Anterior cingulate cortex (tissue), 58 donors: Measurements from ENCODE around the gene USP34.

Experiments
- DNase-seq, 58 donors: peaks; one replicate each; lab custom pipeline; 2025; lab: John Stamatoyannopoulos, UW

USP34 gene

GRCh38 chr2:61377046-61377445 lies 93.8 kb downstream of the USP34 start:
- DNase-seq: no peak

DNA sequence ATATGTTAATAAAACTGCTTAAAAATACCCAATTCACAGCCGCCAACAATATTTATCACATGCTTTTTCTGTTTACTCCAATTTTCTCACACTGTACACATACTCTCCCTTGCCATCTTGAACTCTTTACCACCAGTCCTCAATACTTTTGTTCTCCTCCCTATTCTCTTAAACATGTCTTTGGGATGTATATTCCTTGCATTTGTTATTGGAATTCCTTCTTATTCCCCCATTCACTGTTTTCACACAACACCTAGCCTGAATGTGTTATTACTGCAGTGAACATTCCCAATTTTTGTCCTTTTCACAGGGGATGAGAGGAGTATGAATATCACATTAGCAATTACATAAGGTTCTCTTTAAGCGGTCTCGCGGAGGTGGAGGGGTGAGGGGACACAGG lies 94.7 kb downstream of the USP34 start:
- no peak for DNase-seq

DNA sequence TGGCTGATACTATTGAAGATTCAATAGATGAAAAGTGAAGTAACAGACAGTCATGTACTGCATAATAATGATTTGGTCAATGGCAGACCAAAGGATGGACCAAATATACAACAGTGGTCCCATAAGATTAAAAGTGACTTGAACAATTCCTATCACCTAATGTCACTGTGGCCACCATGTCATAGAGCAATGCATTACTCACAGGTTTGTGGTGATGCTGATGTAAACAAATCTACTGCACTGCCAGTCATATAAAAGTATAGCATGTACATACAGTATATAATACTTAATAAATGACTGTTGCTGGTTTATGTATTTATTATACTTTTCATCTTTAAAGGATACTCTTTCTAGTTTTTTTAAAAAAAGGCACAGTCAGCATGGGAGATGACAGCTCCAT lies 99.9 kb downstream of the USP34 start:
- DNase-seq: no peak

DNA sequence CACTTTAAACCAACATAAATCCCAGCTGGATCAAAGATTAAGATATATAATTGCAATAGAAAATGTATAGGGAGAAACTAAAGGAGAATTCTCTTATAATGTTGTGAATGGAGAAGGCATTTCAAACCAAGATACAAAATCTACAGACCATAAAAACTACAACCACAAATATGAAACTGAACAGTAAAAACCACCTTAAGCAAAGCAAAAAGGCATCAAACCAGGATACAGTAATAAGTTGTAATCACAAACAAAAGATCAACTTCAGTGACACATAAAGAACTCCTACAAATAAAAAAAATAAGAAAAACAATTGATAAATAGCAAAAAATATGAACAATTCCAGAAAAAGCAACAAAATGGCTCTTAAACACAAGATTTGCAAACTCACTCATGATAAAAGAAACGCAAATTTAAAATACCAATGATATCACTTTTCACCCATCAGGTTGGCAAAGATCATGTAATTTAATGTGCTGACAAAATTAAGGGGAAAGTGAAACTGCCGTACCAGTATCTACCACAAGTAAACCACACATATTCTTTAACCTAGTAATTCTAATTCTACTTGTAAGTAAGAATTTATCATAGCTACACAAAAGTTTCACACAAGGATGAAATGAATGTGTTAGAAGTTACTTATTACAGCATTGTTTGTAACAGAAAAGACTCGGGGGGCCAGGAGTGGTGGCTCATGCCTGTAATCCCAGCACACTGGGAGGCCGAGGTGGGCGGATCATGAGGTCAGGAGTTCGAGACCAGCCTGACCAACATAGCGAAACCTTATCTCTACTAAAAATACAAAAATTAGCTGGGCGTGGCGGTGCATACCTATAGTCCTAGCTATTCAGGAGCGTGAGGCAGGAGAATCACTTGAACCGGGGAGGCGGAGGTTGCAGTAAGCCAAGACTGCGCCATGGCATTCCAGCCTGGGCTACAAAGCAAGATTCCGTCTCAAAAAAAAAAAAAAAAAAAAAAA lies 101.9 kb downstream of the USP34 start:
- no peak for DNase-seq

DNA sequence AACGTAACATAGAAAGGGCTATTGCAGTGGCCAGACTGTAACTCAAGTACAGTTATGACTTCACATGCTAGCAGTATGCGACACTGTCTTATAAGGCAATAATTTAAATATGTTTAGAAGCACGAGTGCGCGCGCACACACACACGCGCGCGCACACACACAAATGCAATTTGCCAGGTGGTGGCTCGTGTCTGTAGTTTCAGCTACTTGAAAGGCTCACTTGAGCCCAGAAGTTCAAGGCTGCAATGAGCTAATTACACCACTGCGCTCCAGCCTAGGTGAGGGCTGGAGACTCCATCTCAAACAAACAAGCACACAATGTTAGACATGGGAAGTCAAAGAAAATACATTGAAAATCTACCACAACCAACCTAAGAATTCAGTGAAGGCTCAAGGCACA lies 103.7 kb downstream of the USP34 start:
- DNase-seq: no peak

GRCh38 chr2:61363580-61363979 lies 107.3 kb downstream of the USP34 start:
- DNase-seq: no peak

DNA sequence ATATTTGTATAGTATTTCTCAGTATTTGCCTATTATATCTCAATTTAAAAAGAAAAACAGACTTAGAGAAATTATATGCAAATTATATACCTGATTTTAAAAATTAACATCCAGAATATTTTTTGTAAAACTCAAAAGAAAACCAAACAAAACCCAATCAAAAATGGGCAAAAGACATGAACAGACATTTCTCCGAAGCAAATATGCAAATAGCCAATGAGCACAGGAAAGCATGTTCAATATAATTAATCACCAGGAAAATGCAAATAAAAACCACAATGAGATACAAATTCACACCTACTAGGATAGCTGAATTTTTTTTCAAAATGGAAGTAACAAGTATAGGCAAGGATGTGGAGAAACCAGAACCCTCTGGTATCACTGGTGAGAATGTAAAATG lies 108.0 kb downstream of the USP34 start:
- DNase-seq: no peak

GRCh38 chr2:61361068-61361467 lies 109.8 kb downstream of the USP34 start:
- no peak for DNase-seq

GRCh38 chr2:61359058-61359457 lies 111.8 kb downstream of the USP34 start:
- DNase-seq: no peak

DNA sequence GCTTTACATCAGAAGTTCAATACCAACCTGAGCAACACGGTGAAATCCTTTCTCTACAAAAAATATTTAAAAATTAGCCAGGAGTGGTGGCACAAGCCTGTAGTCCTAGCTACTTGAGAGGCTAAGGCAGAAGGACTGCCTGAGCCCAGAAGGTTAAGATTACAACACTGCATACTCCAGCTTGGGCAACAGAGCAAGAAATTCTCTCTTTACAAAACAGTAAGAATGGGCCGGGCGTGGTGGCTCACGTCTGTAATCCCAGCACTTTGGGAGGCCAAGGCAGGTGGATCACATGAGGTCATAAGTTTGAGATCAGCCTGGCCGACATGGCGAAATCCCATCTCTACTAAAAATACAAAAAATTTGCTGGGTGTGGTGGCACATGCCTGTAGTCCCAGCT lies 113.2 kb downstream of the USP34 start:
- no peak for DNase-seq

- DNase-seq: no peak
Measured at GRCh38 chr2:61356958-61357350, 113.9 kb downstream of the USP34 start.

DNA sequence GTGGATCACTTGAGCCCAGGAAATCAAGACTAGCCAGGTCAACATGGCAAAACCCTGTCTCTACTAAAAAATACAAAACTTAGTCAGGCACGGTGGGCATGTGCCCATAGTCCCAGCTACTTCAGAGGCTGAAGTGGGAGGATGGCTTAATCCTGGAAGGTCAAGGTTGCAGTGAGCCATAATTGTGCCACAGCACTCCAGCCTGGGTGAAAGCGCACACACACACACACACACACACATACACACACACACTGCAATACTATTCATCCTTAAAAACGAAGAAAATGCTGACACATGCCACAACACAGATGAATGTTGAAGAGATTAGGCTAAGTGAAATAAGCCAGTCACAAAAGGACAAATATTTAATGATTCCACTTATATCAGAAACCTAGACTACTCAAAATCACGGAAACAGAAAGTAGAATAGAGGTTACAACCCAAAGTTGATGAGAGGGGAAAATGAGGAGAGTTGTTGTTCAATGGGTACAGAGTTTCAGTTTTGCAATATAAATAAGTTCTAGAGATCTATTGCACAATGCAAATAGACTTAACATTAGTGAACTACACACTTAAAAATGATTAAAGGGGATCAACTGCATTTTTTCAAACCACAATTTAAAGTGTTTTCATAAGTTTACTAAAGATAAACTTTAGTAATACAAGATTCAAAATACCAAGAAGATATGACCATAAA lies 114.5 kb downstream of the USP34 start:
- DNase-seq: no peak

- no peak for DNase-seq
Measured at GRCh38 chr2:61354543-61355197, 116.2 kb downstream of the USP34 start.

DNA sequence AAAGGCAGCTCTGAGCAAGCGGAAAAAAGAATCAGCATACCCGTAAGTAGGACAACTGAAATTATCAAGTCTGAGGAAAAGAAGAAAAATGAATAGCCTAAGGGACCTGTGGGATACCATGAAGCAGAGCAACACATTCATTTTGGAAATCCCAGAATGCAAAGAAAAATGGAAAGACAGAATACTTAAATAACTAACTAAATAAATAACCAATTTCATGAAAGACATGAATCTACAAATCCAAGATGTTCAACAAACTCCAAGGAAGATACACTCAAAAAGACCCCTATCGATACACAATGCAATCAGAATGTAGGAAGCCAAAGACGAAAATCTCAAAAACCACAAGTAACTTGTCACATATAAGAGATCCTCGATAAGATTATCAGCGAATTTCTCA lies 117.0 kb downstream of the USP34 start:
- no peak for DNase-seq

- no peak for DNase-seq
Measured at GRCh38 chr2:61350777-61351176, 120.1 kb downstream of the USP34 start.

GRCh38 chr2:61343141-61343540 lies 127.7 kb downstream of the USP34 start:
- no peak for DNase-seq

- no peak for DNase-seq
Measured at GRCh38 chr2:61340242-61340641, 130.6 kb downstream of the USP34 start.

DNA sequence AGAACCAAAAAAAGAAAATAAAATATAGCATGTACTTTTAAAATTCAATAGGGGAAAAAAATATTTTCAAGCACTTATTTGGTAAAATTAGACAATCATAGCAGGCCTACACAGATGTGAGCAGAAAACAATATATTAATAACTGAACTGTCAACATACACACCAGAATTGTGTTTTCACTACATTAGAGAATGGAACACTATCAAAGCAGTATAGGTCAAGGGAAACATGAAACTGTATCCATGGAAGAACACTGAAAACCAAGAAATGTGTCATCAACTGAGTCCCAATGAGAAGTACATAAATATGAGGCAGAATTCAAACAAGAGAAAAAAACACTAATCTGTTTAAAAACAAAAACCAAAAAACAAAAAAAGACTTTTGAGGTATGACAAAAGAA lies 132.4 kb downstream of the USP34 start:
- no peak for DNase-seq

DNA sequence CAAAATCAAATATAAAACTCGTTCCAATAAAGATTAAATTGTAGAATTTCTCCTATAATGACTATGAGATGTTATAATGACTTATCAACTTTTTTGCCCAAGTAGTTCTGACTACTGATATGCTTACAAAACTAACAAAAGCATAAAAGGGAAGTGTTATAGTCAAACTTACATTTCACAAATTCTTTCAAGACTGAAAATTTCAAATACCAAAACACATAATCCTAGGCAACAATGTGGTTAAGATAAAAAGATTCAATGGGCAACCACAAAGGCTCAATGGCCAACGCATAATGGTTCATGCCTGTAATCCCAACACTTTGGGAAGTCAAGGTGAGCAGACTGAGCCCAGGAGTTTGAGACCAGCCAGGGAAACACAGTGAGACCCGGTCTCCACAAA lies 135.7 kb downstream of the USP34 start:
- DNase-seq: no peak

DNA sequence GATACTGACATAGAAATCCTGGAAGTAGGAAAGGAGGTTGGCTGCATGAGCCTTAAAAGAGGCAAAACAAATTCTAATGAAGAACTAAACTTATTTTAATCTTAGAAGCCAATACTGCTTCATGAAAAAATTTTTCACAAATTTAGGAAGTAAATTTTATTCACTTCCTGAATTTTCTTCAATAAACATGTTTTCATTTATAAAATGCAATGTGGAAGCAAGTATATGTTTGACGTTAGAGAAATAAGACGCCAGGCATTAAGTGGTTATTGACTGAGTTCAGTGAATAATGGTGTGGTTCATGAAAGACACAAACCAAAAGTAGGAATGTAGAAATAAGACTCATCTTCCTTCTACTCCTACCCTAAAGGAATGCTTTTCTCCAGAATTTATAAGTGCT lies 136.4 kb downstream of the USP34 start:
- DNase-seq: no peak

DNA sequence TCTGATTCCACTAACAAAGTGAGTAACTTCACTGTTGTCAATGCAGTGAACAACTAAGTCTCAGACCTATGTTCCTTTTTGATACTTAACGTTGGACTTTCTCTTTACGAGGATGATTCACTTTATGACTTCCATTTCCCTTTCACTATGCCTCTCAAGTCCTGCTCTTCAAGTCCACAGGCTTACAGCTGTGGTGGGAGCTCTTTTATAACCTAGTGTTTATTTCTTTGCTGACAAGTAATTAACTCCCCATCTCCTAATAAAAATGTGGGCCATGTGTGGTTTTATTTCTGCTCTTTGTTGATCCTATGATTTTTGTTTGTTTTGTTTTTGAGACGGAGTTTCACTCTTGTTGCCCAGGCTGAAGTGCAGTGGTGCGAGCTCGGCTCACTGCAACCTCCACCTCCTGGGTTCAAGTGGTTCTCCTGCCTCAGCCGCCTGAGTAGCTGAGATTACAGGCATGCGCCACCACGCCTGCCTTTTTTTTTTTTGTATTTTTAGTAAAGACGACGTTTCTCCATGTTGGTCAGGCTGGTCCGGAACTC lies 142.1 kb downstream of the USP34 start:
- no peak for DNase-seq
